Measurements from ENCODE around the gene SEMA3E.

DNA sequence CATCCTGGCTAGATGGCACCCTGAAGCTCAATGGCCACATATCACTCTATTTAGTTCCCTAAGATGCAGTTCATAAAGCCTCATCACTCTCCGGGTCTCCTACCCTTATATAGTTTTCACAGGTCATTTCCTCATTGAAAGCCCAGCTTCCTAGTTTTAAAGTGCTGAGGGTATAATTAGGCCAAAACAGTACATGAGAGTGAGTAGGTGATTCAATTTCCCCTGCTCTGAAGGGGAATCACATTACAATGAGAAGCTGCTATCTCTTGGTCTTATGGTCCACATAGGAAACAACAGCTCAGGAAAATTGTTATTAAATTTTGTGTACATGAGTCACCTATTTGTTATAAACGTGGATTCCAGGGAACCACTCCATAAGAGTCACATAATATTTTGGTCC is 162.0 kb downstream of the SEMA3E start:
- TF ChIP-seq, protein P1, sequence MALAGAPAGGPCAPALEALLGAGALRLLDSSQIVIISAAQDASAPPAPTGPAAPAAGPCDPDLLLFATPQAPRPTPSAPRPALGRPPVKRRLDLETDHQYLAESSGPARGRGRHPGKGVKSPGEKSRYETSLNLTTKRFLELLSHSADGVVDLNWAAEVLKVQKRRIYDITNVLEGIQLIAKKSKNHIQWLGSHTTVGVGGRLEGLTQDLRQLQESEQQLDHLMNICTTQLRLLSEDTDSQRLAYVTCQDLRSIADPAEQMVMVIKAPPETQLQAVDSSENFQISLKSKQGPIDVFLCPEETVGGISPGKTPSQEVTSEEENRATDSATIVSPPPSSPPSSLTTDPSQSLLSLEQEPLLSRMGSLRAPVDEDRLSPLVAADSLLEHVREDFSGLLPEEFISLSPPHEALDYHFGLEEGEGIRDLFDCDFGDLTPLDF (CRISPR knock-in tag; IDR thresholded peaks at IDR 0.05): no peak
- TF ChIP-seq JUN (CRISPR knock-in tag; IDR thresholded peaks at IDR 0.05): no peak
- no peak for TF ChIP-seq SP1 (CRISPR knock-in tag; conservative IDR thresholded peaks at IDR 0.05)
- no peak for TF ChIP-seq ZNF121 (CRISPR knock-in tag; IDR thresholded peaks at IDR 0.05)
- TF ChIP-seq TP53 (CRISPR knock-in tag; IDR thresholded peaks at IDR 0.05): no peak
- TF ChIP-seq, protein P2, sequence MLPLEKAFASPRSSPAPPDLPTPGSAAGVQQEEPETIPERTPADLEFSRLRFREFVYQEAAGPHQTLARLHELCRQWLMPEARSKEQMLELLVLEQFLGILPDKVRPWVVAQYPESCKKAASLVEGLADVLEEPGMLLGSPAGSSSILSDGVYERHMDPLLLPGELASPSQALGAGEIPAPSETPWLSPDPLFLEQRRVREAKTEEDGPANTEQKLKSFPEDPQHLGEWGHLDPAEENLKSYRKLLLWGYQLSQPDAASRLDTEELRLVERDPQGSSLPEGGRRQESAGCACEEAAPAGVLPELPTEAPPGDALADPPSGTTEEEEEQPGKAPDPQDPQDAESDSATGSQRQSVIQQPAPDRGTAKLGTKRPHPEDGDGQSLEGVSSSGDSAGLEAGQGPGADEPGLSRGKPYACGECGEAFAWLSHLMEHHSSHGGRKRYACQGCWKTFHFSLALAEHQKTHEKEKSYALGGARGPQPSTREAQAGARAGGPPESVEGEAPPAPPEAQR (CRISPR knock-in tag; IDR thresholded peaks at IDR 0.05): no peak
- TF ChIP-seq, protein P3, sequence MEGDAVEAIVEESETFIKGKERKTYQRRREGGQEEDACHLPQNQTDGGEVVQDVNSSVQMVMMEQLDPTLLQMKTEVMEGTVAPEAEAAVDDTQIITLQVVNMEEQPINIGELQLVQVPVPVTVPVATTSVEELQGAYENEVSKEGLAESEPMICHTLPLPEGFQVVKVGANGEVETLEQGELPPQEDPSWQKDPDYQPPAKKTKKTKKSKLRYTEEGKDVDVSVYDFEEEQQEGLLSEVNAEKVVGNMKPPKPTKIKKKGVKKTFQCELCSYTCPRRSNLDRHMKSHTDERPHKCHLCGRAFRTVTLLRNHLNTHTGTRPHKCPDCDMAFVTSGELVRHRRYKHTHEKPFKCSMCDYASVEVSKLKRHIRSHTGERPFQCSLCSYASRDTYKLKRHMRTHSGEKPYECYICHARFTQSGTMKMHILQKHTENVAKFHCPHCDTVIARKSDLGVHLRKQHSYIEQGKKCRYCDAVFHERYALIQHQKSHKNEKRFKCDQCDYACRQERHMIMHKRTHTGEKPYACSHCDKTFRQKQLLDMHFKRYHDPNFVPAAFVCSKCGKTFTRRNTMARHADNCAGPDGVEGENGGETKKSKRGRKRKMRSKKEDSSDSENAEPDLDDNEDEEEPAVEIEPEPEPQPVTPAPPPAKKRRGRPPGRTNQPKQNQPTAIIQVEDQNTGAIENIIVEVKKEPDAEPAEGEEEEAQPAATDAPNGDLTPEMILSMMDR (IDR thresholded peaks at IDR 0.05): no peak
- TF ChIP-seq, protein P4, sequence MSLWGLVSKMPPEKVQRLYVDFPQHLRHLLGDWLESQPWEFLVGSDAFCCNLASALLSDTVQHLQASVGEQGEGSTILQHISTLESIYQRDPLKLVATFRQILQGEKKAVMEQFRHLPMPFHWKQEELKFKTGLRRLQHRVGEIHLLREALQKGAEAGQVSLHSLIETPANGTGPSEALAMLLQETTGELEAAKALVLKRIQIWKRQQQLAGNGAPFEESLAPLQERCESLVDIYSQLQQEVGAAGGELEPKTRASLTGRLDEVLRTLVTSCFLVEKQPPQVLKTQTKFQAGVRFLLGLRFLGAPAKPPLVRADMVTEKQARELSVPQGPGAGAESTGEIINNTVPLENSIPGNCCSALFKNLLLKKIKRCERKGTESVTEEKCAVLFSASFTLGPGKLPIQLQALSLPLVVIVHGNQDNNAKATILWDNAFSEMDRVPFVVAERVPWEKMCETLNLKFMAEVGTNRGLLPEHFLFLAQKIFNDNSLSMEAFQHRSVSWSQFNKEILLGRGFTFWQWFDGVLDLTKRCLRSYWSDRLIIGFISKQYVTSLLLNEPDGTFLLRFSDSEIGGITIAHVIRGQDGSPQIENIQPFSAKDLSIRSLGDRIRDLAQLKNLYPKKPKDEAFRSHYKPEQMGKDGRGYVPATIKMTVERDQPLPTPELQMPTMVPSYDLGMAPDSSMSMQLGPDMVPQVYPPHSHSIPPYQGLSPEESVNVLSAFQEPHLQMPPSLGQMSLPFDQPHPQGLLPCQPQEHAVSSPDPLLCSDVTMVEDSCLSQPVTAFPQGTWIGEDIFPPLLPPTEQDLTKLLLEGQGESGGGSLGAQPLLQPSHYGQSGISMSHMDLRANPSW (CRISPR knock-in tag; conservative IDR thresholded peaks at IDR 0.05; ENCODE audit: low read depth): no peak
- TF ChIP-seq, protein P5, sequence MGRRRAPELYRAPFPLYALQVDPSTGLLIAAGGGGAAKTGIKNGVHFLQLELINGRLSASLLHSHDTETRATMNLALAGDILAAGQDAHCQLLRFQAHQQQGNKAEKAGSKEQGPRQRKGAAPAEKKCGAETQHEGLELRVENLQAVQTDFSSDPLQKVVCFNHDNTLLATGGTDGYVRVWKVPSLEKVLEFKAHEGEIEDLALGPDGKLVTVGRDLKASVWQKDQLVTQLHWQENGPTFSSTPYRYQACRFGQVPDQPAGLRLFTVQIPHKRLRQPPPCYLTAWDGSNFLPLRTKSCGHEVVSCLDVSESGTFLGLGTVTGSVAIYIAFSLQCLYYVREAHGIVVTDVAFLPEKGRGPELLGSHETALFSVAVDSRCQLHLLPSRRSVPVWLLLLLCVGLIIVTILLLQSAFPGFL (CRISPR knock-in tag; IDR thresholded peaks at IDR 0.05; ENCODE audit: borderline replicate concordance): no peak
